ENCODE data around the gene B3GAT1.

The B3GAT1 gene

GRCh38 chr11:134455516-134455915, 43.5 kb upstream of the B3GAT1 start:
- TF ChIP-seq, protein P1, sequence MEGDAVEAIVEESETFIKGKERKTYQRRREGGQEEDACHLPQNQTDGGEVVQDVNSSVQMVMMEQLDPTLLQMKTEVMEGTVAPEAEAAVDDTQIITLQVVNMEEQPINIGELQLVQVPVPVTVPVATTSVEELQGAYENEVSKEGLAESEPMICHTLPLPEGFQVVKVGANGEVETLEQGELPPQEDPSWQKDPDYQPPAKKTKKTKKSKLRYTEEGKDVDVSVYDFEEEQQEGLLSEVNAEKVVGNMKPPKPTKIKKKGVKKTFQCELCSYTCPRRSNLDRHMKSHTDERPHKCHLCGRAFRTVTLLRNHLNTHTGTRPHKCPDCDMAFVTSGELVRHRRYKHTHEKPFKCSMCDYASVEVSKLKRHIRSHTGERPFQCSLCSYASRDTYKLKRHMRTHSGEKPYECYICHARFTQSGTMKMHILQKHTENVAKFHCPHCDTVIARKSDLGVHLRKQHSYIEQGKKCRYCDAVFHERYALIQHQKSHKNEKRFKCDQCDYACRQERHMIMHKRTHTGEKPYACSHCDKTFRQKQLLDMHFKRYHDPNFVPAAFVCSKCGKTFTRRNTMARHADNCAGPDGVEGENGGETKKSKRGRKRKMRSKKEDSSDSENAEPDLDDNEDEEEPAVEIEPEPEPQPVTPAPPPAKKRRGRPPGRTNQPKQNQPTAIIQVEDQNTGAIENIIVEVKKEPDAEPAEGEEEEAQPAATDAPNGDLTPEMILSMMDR (IDR thresholded peaks at IDR 0.05; ENCODE audit: low read depth, low read length) = no peak
- no peak for DNase-seq (ENCODE audit: low read depth, low spot score)
- in situ Hi-C loops (cut with HindIII; ENCODE audit: low sequenced_read_pairs) = no loop called here
- H3K4me3 ChIP-seq (ENCODE audit: low read depth, low read length) = no peak overlapping the region

GRCh38 chr11:134454146-134454690, 42.2 kb upstream of the B3GAT1 start:
- no peak overlapping the region for H3K4me3 ChIP-seq (ENCODE audit: low read depth, low read length)
- DNase-seq (ENCODE audit: low read depth, low spot score) = no peak
- in situ Hi-C loops (cut with HindIII; ENCODE audit: low sequenced_read_pairs) = no loop called here
- TF ChIP-seq, protein P1 (IDR thresholded peaks at IDR 0.05; ENCODE audit: low read depth, low read length) = no peak

- TF ChIP-seq, protein P1 (IDR thresholded peaks at IDR 0.05; ENCODE audit: low read depth, low read length) = no peak
- H3K4me3 ChIP-seq (ENCODE audit: low read depth, low read length) = no peak overlapping the region
- in situ Hi-C loops (cut with HindIII; ENCODE audit: low sequenced_read_pairs) = no loop called here
- no peak for DNase-seq (ENCODE audit: low read depth, low spot score)
Measured at GRCh38 chr11:134453441-134453840, 41.4 kb upstream of the B3GAT1 start.

DNA sequence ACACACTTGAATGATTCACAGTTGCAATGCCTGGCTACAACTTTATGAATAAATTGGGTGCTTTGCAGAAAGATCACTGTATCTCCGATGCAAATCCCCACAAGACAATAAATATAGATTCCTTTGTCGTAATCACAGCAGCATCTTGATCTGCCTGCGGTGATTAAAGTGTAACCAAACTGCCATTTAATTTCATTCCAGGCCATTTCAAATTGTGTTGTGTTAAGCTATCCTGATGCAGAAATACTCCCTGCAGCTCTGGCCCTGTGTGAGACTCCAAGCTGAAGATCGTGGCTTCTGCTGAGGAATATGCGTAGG, 40.8 kb upstream of the B3GAT1 start:
- in situ Hi-C loops (cut with HindIII; ENCODE audit: low sequenced_read_pairs) = no loop called here
- no peak for DNase-seq (ENCODE audit: low read depth, low spot score)
- TF ChIP-seq, protein P1 (IDR thresholded peaks at IDR 0.05; ENCODE audit: low read depth, low read length) = no peak
- H3K4me3 ChIP-seq (ENCODE audit: low read depth, low read length) = no peak overlapping the region

DNA sequence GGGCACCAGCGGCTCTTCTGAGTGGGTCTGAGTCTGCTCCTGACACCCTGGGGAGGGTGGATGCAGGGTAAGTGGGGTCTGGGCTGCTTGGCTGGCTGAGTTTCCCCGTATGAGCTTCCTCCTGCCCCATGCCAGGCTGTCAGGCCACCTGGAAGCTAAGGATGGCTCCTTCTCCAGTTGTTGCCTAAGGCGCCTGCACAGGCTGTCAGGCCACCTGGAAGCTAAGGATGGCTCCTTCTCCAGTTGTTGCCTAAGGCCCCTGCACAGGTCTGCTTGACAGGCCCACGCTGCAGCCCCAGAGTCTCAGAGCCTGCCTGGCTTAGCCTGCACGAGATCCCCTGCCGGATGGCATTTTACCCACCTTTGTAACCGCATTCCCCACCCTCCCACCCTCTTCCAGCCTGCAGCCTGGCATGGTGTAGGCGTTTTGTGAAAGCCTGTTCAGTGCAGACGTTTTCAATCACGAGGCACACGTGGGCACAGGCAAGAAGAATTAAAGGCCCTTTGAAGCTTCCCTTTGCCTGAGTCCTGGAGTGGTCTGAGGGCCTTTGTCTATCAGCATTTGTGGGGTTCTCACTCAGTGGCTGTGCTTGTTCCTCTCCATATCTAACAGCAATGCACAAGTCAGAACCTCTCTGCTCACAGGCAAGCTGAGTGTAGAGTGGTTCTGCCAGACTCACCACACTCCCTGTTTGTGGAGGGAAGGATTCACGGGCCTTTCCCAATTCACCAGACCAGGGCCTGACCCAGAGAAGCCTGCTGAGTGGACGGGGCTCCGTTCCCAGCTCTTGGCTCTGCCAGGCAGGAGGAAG, 40.2 kb upstream of the B3GAT1 start:
- no peak overlapping the region for H3K4me3 ChIP-seq (ENCODE audit: low read depth, low read length)
- no peak for DNase-seq (ENCODE audit: low read depth, low spot score)
- in situ Hi-C loops (cut with HindIII; ENCODE audit: low sequenced_read_pairs) = no loop called here
- TF ChIP-seq, protein P1 (IDR thresholded peaks at IDR 0.05; ENCODE audit: low read depth, low read length) = no peak

GRCh38 chr11:134450186-134450585, 38.1 kb upstream of the B3GAT1 start:
- DNase-seq (ENCODE audit: low read depth, low spot score) = no peak
- TF ChIP-seq, protein P1 (IDR thresholded peaks at IDR 0.05; ENCODE audit: low read depth, low read length) = no peak
- H3K4me3 ChIP-seq (ENCODE audit: low read depth, low read length) = no peak overlapping the region
- in situ Hi-C loops (cut with HindIII; ENCODE audit: low sequenced_read_pairs) = no loop called here
